Activated CD8-positive, alpha-beta T cell treated with anti-CD3 and anti-CD28 coated beads, Interleukin-2, amount 10 ng/mL, durations not matched to agents 7 days and 5 days (primary cell): ENCODE results near the gene AGPAT3. TPM values are rescaled to one million over a fixed set of nuclear protein-coding genes. Genes with fewer than 3 reads are reported as not detected.

Experiments used
- ATAC-seq: fragments of 150-1000 bp; cut with Tn5 transposase; one replicate; pipeline ENCODE4 v1.10.0; 2021; ENCODE audit warnings: moderate library complexity
- CTCF ChIA-PET: fragments of 350-600 bp; sonication (Branson Sonifier 250); formaldehyde crosslinking; loops from one replicate; lab custom pipeline; 2021; ENCODE audit warnings: antibody characterized with exemption; lab: Charles Lee
- POLR2A ChIA-PET: fragments of 350-600 bp; sonication (Branson Sonifier 250); formaldehyde crosslinking; loops from one replicate; lab custom pipeline; 2021; ENCODE audit warnings: antibody characterized with exemption; lab: Charles Lee
- DNase-seq: peaks from one replicate; pipeline ENCODE4 v3.0.0-alpha.2; 2020
- H3K27ac Mint-ChIP-seq: one replicate; pipeline ENCODE4 v1.8.0; 2021; ENCODE audit warnings: mild to moderate bottlenecking, mixed read lengths
- H3K27me3 Mint-ChIP-seq: one replicate; pipeline ENCODE4 v1.8.0; 2021; ENCODE audit warnings: low read depth, mixed read lengths
- H3K36me3 Mint-ChIP-seq: one replicate; pipeline ENCODE4 v1.8.0; 2021; ENCODE audit warnings: low read depth, mixed read lengths
- H3K4me1 Mint-ChIP-seq: one replicate; pipeline ENCODE4 v1.8.0; 2021; ENCODE audit warnings: low read depth, mixed read lengths
- H3K4me3 Mint-ChIP-seq: one replicate; pipeline ENCODE4 v1.8.0; 2021; ENCODE audit warnings: mild to moderate bottlenecking, mixed read lengths
- H3K9me3 Mint-ChIP-seq: one replicate; pipeline ENCODE4 v1.8.0; 2022; ENCODE audit warnings: mixed read lengths; ENCODE audit not compliant: insufficient read depth
- total RNA-seq, 2 experiments: library from RNA; stranded (reverse); gene quantifications; one replicate each; pipeline ENCODE4 v1.2.3, GENCODE V29; 2021

The AGPAT3 gene
- total RNA-seq, 2 experiments from 2014 or later, result 70.4 to 72.5 TPM

- ChIA-PET POLR2A (interaction anchor here (0.8 kb wide), 1 partner anchor 21 kb away, joined by 4 read pairs; no protein-coding TSS in a partner anchor), CTCF (no interaction called here)
- Mint-ChIP-seq H3K4me3 (no peak overlapping the region), H3K36me3 (peaks cover 56% of the 10 kb centered on the region), H3K27ac (no peak overlapping the region), H3K27me3 (no peaks in the 10 kb centered on the region), H3K4me1 (peaks cover 4% of the 10 kb centered on the region), H3K9me3 (no peaks in the 10 kb centered on the region)
- DNase-seq (no peak), ATAC-seq (no peak)
These were observed 170.2 kb downstream of the AGPAT3 start for GRCh38 chr21:44035244-44035643.

Other genes starting within 250 kb of the AGPAT3 start
- gene HSF2BP, start 205.7 kb upstream of the AGPAT3 start, total RNA-seq, result under 1 TPM; 0.18 to 0.24 TPM
- gene RRP1B, start 205.7 kb upstream of the AGPAT3 start, total RNA-seq, result 10 to 100 TPM; 57.5 to 58.3 TPM
- 100 to 1,000 TPM in 1 of 2 experiments, 10 to 100 TPM in 1; 94.5 to 100 TPM for gene PDXK, start 146.1 kb upstream of the AGPAT3 start, total RNA-seq
- gene CSTB, start 88.9 kb upstream of the AGPAT3 start, total RNA-seq, result 10 to 100 TPM; 50.2 to 54.4 TPM
- 10 to 100 TPM; 32.8 to 34.4 TPM for gene RRP1, start 75.6 kb upstream of the AGPAT3 start, total RNA-seq
- gene TRAPPC10, start 147.1 kb downstream of the AGPAT3 start, total RNA-seq, result 10 to 100 TPM; 72.2 to 82.7 TPM
- 1 to 10 TPM; 2.9 to 8.0 TPM for gene PWP2, start 242.2 kb downstream of the AGPAT3 start, total RNA-seq